Activated naive CD8-positive, alpha-beta T cell treated with anti-CD3 and anti-CD28 coated beads, Interleukin-2, amount 10 ng/mL, durations not matched to agents 7 days and 5 days (primary cell): ENCODE results near the gene PIK3CA. TPM values are rescaled to one million over a fixed set of nuclear protein-coding genes. Genes with fewer than 3 reads are reported as not detected.

ENCODE experiments used
- ATAC-seq: fragments of 150-1000 bp; cut with Tn5 transposase; one replicate; pipeline ENCODE4 v1.10.0; 2021; ENCODE audit warnings: low read depth, moderate library complexity
- POLR2A ChIA-PET: fragments of 350-600 bp; sonication (Branson Sonifier 250); formaldehyde crosslinking; loops from one replicate; lab custom pipeline; 2021; ENCODE audit warnings: antibody characterized with exemption; lab: Charles Lee
- DNase-seq: peaks from one replicate; pipeline ENCODE4 v3.0.0; 2021
- H3K27ac Mint-ChIP-seq: one replicate; pipeline ENCODE4 v1.8.0; 2022; ENCODE audit warnings: mild to moderate bottlenecking, mixed read lengths
- H3K27me3 Mint-ChIP-seq: one replicate; pipeline ENCODE4 v1.8.0; 2022; ENCODE audit warnings: mild to moderate bottlenecking, moderate library complexity, mixed read lengths
- H3K36me3 Mint-ChIP-seq: one replicate; pipeline ENCODE4 v1.8.0; 2021; ENCODE audit warnings: mild to moderate bottlenecking, mixed read lengths
- H3K4me1 Mint-ChIP-seq: one replicate; pipeline ENCODE4 v1.8.0; 2021; ENCODE audit warnings: mixed read lengths
- H3K4me3 Mint-ChIP-seq: one replicate; pipeline ENCODE4 v1.8.0; 2022; ENCODE audit warnings: mild to moderate bottlenecking, moderate library complexity, mixed read lengths
- H3K9me3 Mint-ChIP-seq: one replicate; pipeline ENCODE4 v1.8.0; 2021; ENCODE audit warnings: mixed read lengths
- total RNA-seq, 2 experiments: library from RNA; stranded (reverse); gene quantifications; one replicate each; pipeline ENCODE4 v1.2.3, GENCODE V29; 2021

The PIK3CA gene
- total RNA-seq, 2 experiments from 2014 or later = 23.0 to 28.6 TPM

DNA sequence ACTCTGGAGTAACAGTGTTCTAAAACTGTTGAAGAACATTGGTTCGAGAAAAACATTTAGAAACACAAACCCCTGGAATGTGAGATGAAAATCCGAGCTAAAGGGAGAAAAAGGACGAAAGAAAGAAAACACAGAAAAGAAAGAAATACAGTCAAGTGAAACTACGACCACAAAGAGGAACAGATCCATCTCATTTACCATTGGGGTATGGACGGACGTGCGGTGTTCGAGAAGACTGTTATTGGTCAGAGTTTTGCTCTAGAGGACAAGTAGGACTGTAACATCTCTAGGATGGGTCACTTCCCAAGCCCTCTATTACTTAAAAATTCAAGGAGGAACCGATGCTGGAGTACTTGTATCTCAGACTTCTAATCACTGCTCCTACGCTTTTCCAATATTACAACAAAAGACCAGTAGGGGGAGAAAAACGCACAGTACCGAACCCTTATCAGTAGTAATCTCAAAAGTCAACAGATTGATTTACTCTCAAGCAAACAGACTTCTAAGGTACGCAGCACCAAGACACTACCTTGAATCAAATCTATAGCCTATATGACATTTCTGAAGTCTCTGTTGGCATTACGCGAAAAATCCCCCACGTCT is 1.1 kb upstream of the PIK3CA start:
- H3K4me1 Mint-ChIP-seq = peaks cover 22% of the 10 kb centered on the region
- H3K9me3 Mint-ChIP-seq = no peaks in the 10 kb centered on the region
- H3K27ac Mint-ChIP-seq = no peak overlapping the region
- ATAC-seq = peak; percentile 7
- H3K4me3 Mint-ChIP-seq = no peak overlapping the region
- POLR2A ChIA-PET = interaction anchor here (1.1 to 2.9 kb wide), 5 partner anchors 76 to 177 kb away, joined by 3 to 23 read pairs (median 4); partner anchors contain the start of genes ZMAT3 and ZNF639
- DNase-seq = no peak
- no peaks in the 10 kb centered on the region for H3K36me3 Mint-ChIP-seq
- peaks cover 12% of the 10 kb centered on the region for H3K27me3 Mint-ChIP-seq

DNA sequence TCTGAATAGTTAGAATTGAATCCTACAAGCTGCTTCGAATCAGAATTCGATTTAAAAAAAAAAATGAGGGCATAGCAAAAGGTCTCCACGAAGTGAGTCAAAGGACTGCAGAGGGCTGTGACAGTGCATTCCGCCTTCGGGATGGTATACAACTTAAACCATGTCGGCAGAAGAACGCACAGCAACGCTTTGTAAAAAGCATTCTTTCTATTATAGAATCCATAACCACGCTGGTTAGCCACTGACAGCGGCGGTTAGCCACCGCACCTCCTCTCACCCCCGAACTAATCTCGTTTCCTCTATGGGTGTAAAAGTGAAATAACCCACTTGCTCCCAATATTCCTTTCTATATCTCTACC is 664 bp upstream of the PIK3CA start:
- POLR2A ChIA-PET = interaction anchor here (0.6 to 2.9 kb wide), 12 partner anchors 59 to 450 kb away, joined by 3 to 23 read pairs (median 4); partner anchors contain the start of genes ZMAT3 and ZNF639
- no peak overlapping the region for H3K4me3 Mint-ChIP-seq
- DNase-seq (peak; percentile 80), ATAC-seq (no peak)
- H3K27me3 Mint-ChIP-seq = peaks cover 12% of the 10 kb centered on the region
- H3K27ac Mint-ChIP-seq = no peak overlapping the region
- H3K9me3 Mint-ChIP-seq = no peaks in the 10 kb centered on the region
- H3K36me3 Mint-ChIP-seq = no peaks in the 10 kb centered on the region
- H3K4me1 Mint-ChIP-seq = peaks cover 25% of the 10 kb centered on the region

DNA sequence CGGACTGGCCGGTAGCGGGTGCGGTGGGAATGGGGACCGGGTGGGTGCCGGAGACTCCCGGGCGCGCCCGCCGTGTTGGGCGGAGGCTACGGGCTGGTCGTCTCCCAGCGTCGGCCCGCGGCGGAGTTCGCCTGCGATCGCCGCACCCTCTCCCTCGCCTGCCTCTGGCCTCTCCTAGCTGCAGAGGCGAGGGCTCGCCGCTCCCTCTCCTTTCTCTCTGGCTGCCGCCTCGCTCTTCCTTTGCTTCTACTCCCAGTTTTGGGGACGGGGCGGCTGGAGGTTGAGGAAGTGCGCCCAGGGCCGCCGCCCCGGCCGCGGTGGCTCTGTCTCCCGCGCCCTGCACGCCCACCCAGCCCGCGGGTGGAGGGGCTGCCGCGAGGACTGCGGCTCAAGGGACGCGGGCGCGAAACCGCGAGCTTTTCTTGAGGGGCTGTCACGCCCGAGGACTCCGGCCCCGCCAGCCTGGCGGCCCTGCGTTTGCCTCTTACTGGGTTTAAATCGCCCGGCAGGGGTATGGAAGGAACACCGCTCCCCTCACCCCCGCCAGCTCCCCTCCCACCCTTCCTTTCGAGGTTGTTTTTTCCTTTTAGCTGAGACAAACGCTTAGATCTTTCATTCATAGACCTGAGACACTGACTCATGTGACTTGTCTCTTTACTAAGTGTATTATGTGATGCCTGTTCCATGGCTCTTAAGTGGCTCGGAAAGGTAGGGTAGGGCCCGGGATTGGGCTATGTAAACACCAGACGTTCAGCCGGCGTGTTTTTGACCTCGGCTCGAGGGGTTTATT is 654 bp downstream of the PIK3CA start:
- no peaks in the 10 kb centered on the region for H3K9me3 Mint-ChIP-seq
- peaks cover 28% of the 10 kb centered on the region for H3K4me1 Mint-ChIP-seq

DNA sequence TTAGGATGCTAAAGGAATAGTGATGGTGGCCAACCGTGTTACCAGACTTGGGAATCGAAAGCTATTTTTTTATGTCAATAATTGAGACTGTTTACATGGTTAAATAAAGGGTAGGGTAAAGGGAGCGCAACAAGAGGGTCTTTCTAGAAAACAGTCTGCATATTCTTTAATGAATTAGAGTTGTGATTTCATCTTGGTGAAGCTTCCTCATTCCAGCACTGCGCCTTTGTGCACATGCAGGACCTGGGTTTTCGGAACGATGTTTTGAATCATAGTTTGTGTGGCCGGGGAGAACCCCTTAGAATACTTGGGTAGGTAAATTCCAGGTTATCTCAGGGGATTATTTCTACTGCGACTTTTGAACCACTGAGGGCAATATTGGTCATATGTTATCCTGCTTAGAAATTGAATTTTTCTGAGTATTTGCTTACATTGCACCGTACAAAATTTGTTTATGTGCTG is 1.3 kb downstream of the PIK3CA start:
- POLR2A ChIA-PET = interaction anchor here (1.1 to 2.9 kb wide), 10 partner anchors 10 to 455 kb away, joined by 4 to 23 read pairs (median 5); partner anchors contain the start of genes ACTL6A, MRPL47, NDUFB5 and ZMAT3
- no peak for DNase-seq

More for the DNA sequence above, 654 bp downstream of the PIK3CA start:
- POLR2A ChIA-PET = interaction anchor here (0.6 to 2.9 kb wide), 15 partner anchors 11 to 1829 kb away, joined by 3 to 23 read pairs (median 4); partner anchors contain the start of genes ACTL6A, MRPL47, NDUFB5 and ZMAT3
- H3K27ac Mint-ChIP-seq = peak overlapping the region; percentile 89
- ATAC-seq (peak; percentile 35), DNase-seq (peak; percentile 75)
- no peaks in the 10 kb centered on the region for H3K36me3 Mint-ChIP-seq
- peak overlapping the region; percentile 90 for H3K4me3 Mint-ChIP-seq
- H3K27me3 Mint-ChIP-seq = peaks cover 5% of the 10 kb centered on the region

DNA sequence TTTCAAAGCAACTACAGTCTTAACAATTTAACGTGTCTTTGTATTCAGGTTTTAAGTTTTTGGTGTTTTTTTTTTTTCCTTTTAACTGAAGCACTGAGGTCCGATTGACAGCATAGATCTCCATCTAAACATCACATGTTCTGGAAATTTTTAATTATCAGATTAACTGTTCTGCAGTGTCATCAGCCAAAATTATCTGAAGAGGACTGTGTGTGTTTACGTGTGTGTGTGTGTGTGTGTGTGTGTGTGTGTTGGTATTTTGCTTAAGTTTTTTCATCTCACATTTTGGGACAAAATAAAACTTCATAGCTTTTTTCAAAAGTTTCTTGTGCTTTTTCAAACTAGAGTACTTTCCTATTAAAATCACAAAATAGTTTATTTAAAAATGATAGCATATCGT is 1.8 kb downstream of the PIK3CA start:
- POLR2A ChIA-PET = interaction anchor here (1.5 to 2.9 kb wide), 6 partner anchors 77 to 413 kb away, joined by 4 to 23 read pairs (median 10); partner anchors contain the start of genes ACTL6A, ZMAT3 and ZNF639
- H3K9me3 Mint-ChIP-seq = no peaks in the 10 kb centered on the region
- H3K4me3 Mint-ChIP-seq = peak overlapping the region; percentile 90
- DNase-seq (no peak), ATAC-seq (no peak)
- H3K36me3 Mint-ChIP-seq = no peaks in the 10 kb centered on the region
- peak overlapping the region; percentile 24 for H3K27ac Mint-ChIP-seq
- H3K27me3 Mint-ChIP-seq = peaks cover under 1% of the 10 kb centered on the region
- H3K4me1 Mint-ChIP-seq = peaks cover 28% of the 10 kb centered on the region

More for the DNA sequence above, 1.3 kb downstream of the PIK3CA start:
- Mint-ChIP-seq H3K36me3 (no peaks in the 10 kb centered on the region), H3K27me3 (peaks cover 3% of the 10 kb centered on the region), H3K4me1 (peaks cover 28% of the 10 kb centered on the region), H3K27ac (peak overlapping the region; percentile 89), H3K4me3 (peak overlapping the region; percentile 90), H3K9me3 (no peaks in the 10 kb centered on the region)
- no peak for ATAC-seq

DNA sequence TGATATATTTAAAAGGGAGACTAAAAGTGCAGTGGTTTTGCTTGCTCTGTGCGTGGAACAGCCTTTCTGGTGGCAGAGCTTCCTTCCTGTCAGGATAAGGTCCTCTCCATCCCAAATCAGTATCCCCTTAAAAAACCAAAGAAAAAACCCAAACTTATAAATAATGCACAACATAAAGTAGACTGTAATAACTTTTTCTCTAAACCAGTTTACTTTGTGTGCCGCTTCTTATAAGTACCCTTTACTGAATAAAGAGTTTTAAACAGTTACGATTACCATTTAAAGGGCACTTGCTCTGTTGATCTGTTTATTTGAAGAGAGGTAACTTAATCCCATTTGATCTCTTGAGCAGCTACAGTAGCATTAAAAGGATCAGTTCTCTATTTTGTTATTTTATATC is 2.5 kb downstream of the PIK3CA start:
- H3K9me3 Mint-ChIP-seq = no peaks in the 10 kb centered on the region
- H3K27me3 Mint-ChIP-seq = no peaks in the 10 kb centered on the region
- ATAC-seq (no peak), DNase-seq (no peak)
- H3K4me1 Mint-ChIP-seq = peaks cover 28% of the 10 kb centered on the region
- peak overlapping the region; percentile 43 for H3K4me3 Mint-ChIP-seq
- no peaks in the 10 kb centered on the region for H3K36me3 Mint-ChIP-seq
- POLR2A ChIA-PET = no interaction called here
- H3K27ac Mint-ChIP-seq = no peak overlapping the region

DNA sequence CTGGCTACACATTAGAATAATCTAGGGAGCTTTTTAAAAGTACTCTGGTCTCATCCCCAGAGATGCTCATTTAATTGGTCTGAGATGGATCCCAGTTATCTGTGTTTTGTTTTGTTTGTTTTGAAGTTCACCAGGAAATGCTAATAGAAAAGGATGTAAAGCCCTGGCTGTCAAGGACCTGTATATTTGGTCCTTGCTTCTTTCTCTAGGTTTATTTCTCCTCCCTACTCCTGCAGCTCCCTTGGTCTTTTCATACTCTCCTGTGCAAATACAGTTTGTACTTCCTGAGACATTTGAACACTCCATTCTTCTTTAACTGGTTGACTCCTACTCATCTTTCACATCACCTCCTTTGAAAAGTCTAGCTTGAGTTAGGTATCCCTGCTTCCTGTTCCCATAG is 3.3 kb downstream of the PIK3CA start:
- Mint-ChIP-seq H3K9me3 (no peaks in the 10 kb centered on the region), H3K36me3 (no peaks in the 10 kb centered on the region), H3K27me3 (no peaks in the 10 kb centered on the region), H3K4me3 (no peak overlapping the region), H3K27ac (no peak overlapping the region), H3K4me1 (peaks cover 28% of the 10 kb centered on the region)
- no peak for ATAC-seq
- DNase-seq = no peak
- POLR2A ChIA-PET = no interaction called here

DNA sequence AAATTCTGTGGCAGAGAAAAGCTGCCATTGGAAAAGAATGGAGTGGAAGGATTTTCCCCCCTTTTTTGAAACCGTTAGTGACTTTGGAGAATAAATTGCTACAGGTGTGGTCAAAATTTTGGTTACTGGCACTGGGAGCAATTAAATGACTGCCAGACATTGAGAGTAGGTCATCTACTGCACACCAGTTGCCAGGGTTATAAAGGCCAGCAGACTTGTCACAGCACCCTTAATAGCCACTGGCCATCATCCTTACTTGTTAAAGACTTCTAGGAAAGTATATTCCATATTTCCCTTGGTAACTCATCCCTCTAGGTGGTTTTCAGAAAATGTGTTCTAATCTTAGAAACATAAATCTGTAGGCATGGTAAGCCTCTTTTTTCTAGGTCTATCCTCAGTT is 8.0 kb downstream of the PIK3CA start:
- POLR2A ChIA-PET = interaction anchor here (0.6 kb wide), 1 partner anchor 159 kb away, joined by 3 read pairs; no protein-coding TSS in a partner anchor
- DNase-seq = no peak
- no peak overlapping the region for H3K4me3 Mint-ChIP-seq
- no peak overlapping the region for H3K27ac Mint-ChIP-seq
- ATAC-seq = no peak
- no peaks in the 10 kb centered on the region for H3K27me3 Mint-ChIP-seq
- H3K9me3 Mint-ChIP-seq = no peaks in the 10 kb centered on the region
- peaks cover 4% of the 10 kb centered on the region for H3K36me3 Mint-ChIP-seq
- peaks cover 17% of the 10 kb centered on the region for H3K4me1 Mint-ChIP-seq

DNA sequence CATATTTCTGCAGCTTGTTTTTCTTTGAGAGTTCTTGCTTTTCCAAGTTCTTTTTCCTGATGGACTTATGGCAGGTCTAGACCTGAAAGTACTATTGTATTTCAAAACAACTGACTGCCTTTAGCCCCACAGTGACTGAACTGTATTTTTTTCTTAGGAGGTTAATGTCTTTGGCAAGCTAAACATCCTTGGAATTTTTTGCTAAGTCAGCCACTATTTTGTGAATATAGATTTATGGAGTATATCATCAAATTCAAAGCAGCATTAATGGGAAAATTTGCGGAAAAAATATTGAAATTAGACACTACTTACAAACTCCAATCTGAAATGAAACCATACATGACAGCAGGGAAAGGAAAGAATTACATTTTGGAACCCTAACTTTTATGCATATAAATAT is 8.6 kb downstream of the PIK3CA start:
- DNase-seq (no peak), ATAC-seq (no peak)
- H3K27me3 Mint-ChIP-seq = no peaks in the 10 kb centered on the region
- no peak overlapping the region for H3K4me3 Mint-ChIP-seq
- peaks cover 12% of the 10 kb centered on the region for H3K4me1 Mint-ChIP-seq
- POLR2A ChIA-PET = no interaction called here
- no peak overlapping the region for H3K27ac Mint-ChIP-seq
- no peaks in the 10 kb centered on the region for H3K9me3 Mint-ChIP-seq
- peaks cover 5% of the 10 kb centered on the region for H3K36me3 Mint-ChIP-seq

DNA sequence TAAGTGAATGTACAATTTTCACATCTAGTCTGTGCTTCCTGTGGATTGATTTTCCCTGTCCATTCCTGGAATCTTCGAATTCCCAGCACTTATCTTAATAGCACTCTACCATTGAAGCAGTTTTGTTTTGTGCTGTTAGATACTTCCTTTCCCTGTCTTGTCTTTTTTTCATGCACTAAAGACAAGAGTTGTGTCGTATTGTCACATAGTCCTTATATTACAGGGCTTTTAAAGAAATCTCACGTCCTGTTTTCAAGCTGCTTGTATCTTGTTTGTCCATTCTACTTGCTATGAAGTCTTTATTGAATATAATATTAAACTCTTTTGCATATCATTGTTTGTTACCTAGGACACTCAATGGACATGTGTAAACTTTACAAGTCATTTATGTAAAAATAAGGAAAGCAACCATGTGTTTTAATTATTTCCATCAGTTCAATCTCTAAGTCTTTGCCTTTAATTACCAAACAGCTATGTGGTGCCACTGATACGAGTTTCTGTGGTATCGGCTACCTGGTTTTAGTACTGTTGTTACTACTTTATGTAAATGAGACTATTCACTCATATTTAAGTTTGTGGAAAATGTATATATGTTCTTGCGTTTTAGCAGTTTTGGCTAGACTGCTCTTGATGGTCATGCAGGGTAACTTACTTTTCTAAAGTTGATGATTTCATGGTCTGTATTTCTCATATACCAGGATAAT is 10.3 kb downstream of the PIK3CA start:
- Mint-ChIP-seq H3K4me1 (peaks cover 7% of the 10 kb centered on the region), H3K4me3 (no peak overlapping the region), H3K27ac (no peak overlapping the region), H3K27me3 (no peaks in the 10 kb centered on the region), H3K36me3 (peaks cover 5% of the 10 kb centered on the region), H3K9me3 (no peaks in the 10 kb centered on the region)
- POLR2A ChIA-PET = interaction anchor here (0.7 kb wide), 1 partner anchor 99 kb away, joined by 3 read pairs; no protein-coding TSS in a partner anchor
- DNase-seq = no peak
- no peak for ATAC-seq

DNA sequence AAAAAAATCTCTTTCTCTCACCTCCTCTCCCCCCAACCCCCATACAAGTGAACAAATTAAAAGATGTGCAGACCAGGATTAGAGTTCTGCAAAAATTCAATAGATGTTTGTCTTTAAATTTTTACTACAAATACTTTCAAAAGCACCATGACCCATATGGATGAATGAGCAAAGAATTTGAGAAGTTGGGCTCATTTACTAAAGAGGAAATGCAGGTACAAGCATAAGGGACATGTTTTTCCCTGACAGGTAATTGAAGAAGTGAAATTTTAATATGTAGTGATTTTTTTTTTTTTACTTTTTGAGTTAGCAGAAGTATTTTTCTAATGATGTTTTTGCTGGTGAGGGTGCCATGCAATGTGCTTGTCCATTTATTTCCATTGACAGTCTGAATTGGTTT is 15.3 kb downstream of the PIK3CA start:
- Mint-ChIP-seq H3K36me3 (peaks cover 8% of the 10 kb centered on the region), H3K9me3 (no peaks in the 10 kb centered on the region), H3K4me1 (peaks cover 6% of the 10 kb centered on the region), H3K27me3 (no peaks in the 10 kb centered on the region), H3K4me3 (no peak overlapping the region), H3K27ac (no peak overlapping the region)
- ATAC-seq = no peak
- DNase-seq = no peak
- POLR2A ChIA-PET = no interaction called here

DNA sequence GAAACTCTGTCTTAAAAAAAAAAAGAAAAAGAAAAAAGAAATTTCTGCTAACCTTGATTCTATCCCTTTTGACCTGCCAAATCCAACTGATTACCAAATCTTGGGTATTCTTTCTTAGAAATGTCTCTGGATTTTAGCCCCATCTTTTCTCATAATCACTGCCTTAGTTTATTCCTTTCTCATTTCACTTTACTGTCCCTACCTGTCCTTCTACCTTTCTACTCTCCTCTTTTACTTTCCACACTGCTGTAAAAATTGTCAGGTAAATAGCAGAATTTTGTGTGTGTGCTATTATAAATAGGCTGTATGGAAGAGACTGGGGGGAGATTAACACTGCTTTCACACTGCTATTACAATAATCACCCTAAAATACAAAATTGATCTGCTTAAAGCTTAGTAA is 16.7 kb downstream of the PIK3CA start:
- H3K4me3 Mint-ChIP-seq = no peak overlapping the region
- H3K9me3 Mint-ChIP-seq = peaks cover under 1% of the 10 kb centered on the region
- POLR2A ChIA-PET = no interaction called here
- peaks cover 6% of the 10 kb centered on the region for H3K4me1 Mint-ChIP-seq
- no peak for DNase-seq
- ATAC-seq = no peak
- H3K27ac Mint-ChIP-seq = no peak overlapping the region
- H3K27me3 Mint-ChIP-seq = no peaks in the 10 kb centered on the region
- peaks cover 10% of the 10 kb centered on the region for H3K36me3 Mint-ChIP-seq
